ENCODE data around the gene EPC1.

Gene EPC1

DNA sequence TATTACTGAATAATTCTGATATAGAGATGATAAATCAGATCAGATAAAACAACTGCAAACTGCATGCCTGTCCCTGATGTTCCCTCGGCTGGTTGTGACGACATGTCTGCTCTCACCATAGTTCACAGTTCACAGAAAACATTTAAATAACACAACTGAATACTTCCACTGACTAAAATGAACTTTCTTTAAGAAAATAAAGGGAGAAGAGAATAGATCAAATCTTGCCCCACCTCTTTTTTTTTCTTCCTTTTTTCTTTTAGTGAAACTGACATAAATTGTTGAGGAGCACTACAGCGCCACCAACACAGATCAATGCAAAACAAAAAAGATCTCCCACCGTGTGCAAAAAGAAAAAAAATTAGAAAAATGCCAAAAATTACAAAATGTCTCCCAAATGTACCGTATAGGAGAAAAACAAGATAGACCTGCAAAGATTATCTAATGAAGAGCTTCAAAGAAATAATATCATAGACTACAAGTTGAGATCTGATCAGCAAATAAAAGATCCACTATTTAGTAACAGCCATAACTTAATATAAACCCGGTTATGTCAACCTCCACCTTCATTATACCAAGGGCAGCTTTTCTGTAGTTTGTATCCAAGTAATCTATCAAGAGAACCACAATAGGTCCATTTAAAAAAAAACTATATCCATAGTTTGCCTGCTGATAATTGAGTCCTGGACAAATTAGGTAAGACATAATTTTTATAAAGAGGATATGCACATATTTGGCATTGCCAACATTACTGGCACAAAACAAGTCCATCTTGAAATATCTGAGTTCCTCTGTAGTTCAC, 30.7 kb upstream of the EPC1 start (continued):
- TF ChIP-seq ZNF664 (tag by site-specific recombination; IDR thresholded peaks at IDR 0.05): no peak
- TF ChIP-seq ZBTB21 (tag by site-specific recombination; IDR thresholded peaks at IDR 0.05): no peak
- no peak for TF ChIP-seq ZSCAN16 (tag by site-specific recombination; IDR thresholded peaks at IDR 0.05)
- no peak for TF ChIP-seq ZNF707 (tag by site-specific recombination; IDR thresholded peaks at IDR 0.05)
- TF ChIP-seq, protein P1, sequence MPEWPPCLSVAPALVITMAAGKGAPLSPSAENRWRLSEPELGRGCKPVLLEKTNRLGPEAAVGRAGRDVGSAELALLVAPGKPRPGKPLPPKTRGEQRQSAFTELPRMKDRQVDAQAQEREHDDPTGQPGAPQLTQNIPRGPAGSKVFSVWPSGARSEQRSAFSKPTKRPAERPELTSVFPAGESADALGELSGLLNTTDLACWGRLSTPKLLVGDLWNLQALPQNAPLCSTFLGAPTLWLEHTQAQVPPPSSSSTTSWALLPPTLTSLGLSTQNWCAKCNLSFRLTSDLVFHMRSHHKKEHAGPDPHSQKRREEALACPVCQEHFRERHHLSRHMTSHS (tag by site-specific recombination; IDR thresholded peaks at IDR 0.05): no peak
- TF ChIP-seq KLF16 (tag by site-specific recombination; IDR thresholded peaks at IDR 0.05): peak; percentile 27; the same call in 1 of the 2 replicates
- TF ChIP-seq ZNF202 (tag by site-specific recombination; IDR thresholded peaks at IDR 0.05; ENCODE audit: borderline replicate concordance): no peak
- TF ChIP-seq, protein P2, sequence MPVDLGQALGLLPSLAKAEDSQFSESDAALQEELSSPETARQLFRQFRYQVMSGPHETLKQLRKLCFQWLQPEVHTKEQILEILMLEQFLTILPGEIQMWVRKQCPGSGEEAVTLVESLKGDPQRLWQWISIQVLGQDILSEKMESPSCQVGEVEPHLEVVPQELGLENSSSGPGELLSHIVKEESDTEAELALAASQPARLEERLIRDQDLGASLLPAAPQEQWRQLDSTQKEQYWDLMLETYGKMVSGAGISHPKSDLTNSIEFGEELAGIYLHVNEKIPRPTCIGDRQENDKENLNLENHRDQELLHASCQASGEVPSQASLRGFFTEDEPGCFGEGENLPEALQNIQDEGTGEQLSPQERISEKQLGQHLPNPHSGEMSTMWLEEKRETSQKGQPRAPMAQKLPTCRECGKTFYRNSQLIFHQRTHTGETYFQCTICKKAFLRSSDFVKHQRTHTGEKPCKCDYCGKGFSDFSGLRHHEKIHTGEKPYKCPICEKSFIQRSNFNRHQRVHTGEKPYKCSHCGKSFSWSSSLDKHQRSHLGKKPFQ (tag by site-specific recombination; IDR thresholded peaks at IDR 0.05): 0 out of 2 replicates have a peak, but pooled peaks have one; percentile 40
- TF ChIP-seq ZNF473 (tag by site-specific recombination; IDR thresholded peaks at IDR 0.05): no peak
- no peak for TF ChIP-seq ZNF404 (tag by site-specific recombination; IDR thresholded peaks at IDR 0.05)
- TF ChIP-seq, protein P3, sequence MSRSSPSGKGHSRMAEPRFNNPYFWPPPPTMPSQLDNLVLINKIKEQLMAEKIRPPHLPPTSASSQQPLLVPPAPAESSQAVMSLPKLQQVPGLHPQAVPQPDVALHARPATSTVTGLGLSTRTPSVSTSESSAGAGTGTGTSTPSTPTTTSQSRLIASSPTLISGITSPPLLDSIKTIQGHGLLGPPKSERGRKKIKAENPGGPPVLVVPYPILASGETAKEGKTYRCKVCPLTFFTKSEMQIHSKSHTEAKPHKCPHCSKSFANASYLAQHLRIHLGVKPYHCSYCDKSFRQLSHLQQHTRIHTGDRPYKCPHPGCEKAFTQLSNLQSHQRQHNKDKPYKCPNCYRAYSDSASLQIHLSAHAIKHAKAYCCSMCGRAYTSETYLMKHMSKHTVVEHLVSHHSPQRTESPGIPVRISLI (tag by site-specific recombination; IDR thresholded peaks at IDR 0.05): peak; percentile 85
- no peak for TF ChIP-seq FEZF1 (tag by site-specific recombination; IDR thresholded peaks at IDR 0.05)
- no peak for TF ChIP-seq ZNF302 (tag by site-specific recombination; IDR thresholded peaks at IDR 0.05; ENCODE audit: low read depth)
- no peak for TF ChIP-seq ZNF837 (tag by site-specific recombination; IDR thresholded peaks at IDR 0.05)
- no peak for TF ChIP-seq ZNF184 (tag by site-specific recombination; IDR thresholded peaks at IDR 0.05)
- no peak for TF ChIP-seq ZNF133 (tag by site-specific recombination; IDR thresholded peaks at IDR 0.05)
- peak; percentile 34; the same call in 1 of the 2 replicates for TF ChIP-seq ZXDB (tag by site-specific recombination; IDR thresholded peaks at IDR 0.05)
- no peak for TF ChIP-seq ZBTB8A (tag by site-specific recombination; IDR thresholded peaks at IDR 0.05)
- no peak for TF ChIP-seq ZNF350 (tag by site-specific recombination; IDR thresholded peaks at IDR 0.05)
- TF ChIP-seq ZNF335 (tag by site-specific recombination; conservative IDR thresholded peaks at IDR 0.05): peak; percentile 40; the same call in 1 of the 2 replicates
- TF ChIP-seq GLIS1 (tag by site-specific recombination; IDR thresholded peaks at IDR 0.05): peak; percentile 16; the same call in 1 of the 2 replicates
- TF ChIP-seq ZEB2 (tag by site-specific recombination; IDR thresholded peaks at IDR 0.05): 0 out of 2 replicates have a peak, but pooled peaks have one; percentile 43
- TF ChIP-seq, protein P4, sequence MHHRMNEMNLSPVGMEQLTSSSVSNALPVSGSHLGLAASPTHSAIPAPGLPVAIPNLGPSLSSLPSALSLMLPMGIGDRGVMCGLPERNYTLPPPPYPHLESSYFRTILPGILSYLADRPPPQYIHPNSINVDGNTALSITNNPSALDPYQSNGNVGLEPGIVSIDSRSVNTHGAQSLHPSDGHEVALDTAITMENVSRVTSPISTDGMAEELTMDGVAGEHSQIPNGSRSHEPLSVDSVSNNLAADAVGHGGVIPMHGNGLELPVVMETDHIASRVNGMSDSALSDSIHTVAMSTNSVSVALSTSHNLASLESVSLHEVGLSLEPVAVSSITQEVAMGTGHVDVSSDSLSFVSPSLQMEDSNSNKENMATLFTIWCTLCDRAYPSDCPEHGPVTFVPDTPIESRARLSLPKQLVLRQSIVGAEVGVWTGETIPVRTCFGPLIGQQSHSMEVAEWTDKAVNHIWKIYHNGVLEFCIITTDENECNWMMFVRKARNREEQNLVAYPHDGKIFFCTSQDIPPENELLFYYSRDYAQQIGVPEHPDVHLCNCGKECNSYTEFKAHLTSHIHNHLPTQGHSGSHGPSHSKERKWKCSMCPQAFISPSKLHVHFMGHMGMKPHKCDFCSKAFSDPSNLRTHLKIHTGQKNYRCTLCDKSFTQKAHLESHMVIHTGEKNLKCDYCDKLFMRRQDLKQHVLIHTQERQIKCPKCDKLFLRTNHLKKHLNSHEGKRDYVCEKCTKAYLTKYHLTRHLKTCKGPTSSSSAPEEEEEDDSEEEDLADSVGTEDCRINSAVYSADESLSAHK (tag by site-specific recombination; IDR thresholded peaks at IDR 0.05): peak; percentile 56; the same call in 1 of the 2 replicates
- no peak for TF ChIP-seq ZNF169 (tag by site-specific recombination; IDR thresholded peaks at IDR 0.05)
- TF ChIP-seq SALL2 (tag by site-specific recombination; IDR thresholded peaks at IDR 0.05; ENCODE audit: borderline replicate concordance): no peak
- no peak for TF ChIP-seq SCRT2 (tag by site-specific recombination; IDR thresholded peaks at IDR 0.05)
- no peak for TF ChIP-seq ZBTB1 (tag by site-specific recombination; IDR thresholded peaks at IDR 0.05)
- TF ChIP-seq, protein P5, sequence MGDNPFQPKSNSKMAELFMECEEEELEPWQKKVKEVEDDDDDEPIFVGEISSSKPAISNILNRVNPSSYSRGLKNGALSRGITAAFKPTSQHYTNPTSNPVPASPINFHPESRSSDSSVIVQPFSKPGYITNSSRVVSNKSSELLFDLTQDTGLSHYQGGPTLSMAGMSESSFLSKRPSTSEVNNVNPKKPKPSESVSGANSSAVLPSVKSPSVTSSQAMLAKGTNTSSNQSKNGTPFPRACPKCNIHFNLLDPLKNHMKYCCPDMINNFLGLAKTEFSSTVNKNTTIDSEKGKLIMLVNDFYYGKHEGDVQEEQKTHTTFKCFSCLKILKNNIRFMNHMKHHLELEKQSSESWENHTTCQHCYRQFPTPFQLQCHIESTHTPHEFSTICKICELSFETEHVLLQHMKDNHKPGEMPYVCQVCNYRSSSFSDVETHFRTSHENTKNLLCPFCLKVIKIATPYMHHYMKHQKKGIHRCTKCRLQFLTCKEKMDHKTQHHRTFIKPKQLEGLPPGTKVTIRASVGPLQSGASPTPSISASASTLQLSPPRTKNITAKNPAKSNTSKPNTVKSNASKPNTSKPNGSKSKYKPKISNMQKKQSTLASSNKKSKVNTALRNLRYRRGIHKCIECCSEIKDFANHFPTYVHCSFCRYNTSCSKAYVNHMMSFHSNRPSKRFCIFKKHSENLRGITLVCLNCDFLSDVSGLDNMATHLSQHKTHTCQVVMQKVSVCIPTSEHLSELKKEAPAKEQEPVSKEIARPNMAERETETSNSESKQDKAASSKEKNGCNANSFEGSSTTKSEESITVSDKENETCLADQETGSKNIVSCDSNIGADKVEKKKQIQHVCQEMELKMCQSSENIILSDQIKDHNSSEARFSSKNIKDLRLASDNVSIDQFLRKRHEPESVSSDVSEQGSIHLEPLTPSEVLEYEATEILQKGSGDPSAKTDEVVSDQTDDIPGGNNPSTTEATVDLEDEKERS (tag by site-specific recombination; IDR thresholded peaks at IDR 0.05): no peak
- no peak for TF ChIP-seq KLF7 (tag by site-specific recombination; IDR thresholded peaks at IDR 0.05; ENCODE audit: borderline replicate concordance)
- no peak for TF ChIP-seq BCL11A (tag by site-specific recombination; IDR thresholded peaks at IDR 0.05; ENCODE audit: low read depth)
- TF ChIP-seq ZFP37 (tag by site-specific recombination; IDR thresholded peaks at IDR 0.05): 0 out of 2 replicates have a peak, but pooled peaks have one; percentile 29
- TF ChIP-seq ZNF670 (tag by site-specific recombination; IDR thresholded peaks at IDR 0.05; ENCODE audit: low read depth): no peak
- TF ChIP-seq IKZF3 (tag by site-specific recombination; IDR thresholded peaks at IDR 0.05): no peak
